ENCODE results near the gene VSTM2L. TPM values are rescaled to one million over a fixed set of nuclear protein-coding genes. Genes with fewer than 3 reads are reported as not detected.

VSTM2L gene
- total RNA-seq, 2 experiments from 2014 or later = 0.17 TPM; not detected in 1

DNA sequence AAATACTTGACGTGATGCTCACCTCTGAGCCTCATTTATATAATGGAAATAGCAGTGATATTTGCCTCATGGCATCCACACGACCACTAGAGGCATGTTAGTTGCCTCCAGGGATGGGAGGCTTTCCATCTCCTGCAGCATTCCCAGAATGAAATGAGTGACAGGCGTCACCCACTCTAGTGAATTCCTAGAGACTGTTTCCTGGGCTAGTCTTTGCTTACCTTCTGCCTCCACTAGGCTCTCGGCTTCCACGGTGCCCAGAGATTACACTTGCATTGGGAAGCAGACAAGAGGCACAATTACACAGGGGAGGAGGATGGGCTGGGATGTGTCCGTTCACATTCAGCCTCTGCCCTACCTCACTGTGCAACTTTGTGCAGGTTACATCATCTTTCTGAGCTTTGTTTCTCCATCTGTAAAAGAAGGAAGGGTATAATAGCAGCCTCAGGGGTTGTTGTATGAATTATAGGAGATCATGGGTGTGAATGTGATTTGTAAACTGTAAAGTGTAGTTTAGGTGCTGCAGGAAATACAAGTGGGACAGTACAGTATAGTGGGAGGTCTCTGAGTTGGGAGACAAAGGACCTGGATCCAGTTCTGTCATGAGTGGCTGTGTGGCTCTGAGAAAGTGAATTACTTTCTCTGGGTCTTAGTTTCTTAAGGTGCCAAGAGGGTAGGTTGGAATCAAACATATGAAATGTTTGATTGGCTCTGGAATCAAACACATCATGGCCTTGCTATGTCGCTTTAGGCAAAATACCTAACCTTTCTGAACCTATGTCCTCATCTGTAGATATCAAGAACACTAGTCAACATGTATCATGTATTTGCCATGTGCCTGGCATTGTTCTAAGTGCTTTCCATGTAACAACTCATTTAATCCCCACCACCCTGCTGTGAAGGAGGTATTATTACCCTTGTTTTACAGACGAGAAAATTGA is 3.6 kb upstream of the VSTM2L start:
- Histone ChIP-seq H3K9me2 (ENCODE audit: insufficient read depth, low read length) (no peaks in the 10 kb centered on the region), H3K27ac (ENCODE audit: low read depth, low read length, poor library complexity, severe bottlenecking) (no peak overlapping the region), H3K4me1 (ENCODE audit: insufficient read depth, low read length, poor library complexity, severe bottlenecking) (no peaks in the 10 kb centered on the region), H3K36me3 (ENCODE audit: insufficient read depth, low read length) (no peaks in the 10 kb centered on the region), H3K4me2 (ENCODE audit: low read length) (no peak overlapping the region), H3K9me3 (ENCODE audit: low read length) (no peaks in the 10 kb centered on the region), H4K20me1 (ENCODE audit: insufficient read depth, low read length) (no peaks in the 10 kb centered on the region), H3K4me3 (ENCODE audit: low read depth, low read length, poor library complexity, severe bottlenecking) (no peak overlapping the region), H3K79me2 (ENCODE audit: insufficient read depth, low read depth, low read length) (no peaks in the 10 kb centered on the region), H2AFZ (ENCODE audit: low read length) (no peak overlapping the region)
- CTCF ChIA-PET (ENCODE audit: unreplicated experiment) = no interaction called here
- POLR2A ChIA-PET = no interaction called here
- DNase-seq (ENCODE audit: low spot score) = no peak
- intact Hi-C loops (cut with micrococcal nuclease; ENCODE audit: unreplicated experiment) = loop anchor here (5.0 kb wide), 1 partner anchor 247 kb away; no protein-coding TSS in a partner anchor
- TF ChIP-seq EZH2phosphoT487 (IDR thresholded peaks at IDR 0.05; ENCODE audit: borderline replicate concordance, low read depth, low read length) = no peak
- TF ChIP-seq, protein P1, sequence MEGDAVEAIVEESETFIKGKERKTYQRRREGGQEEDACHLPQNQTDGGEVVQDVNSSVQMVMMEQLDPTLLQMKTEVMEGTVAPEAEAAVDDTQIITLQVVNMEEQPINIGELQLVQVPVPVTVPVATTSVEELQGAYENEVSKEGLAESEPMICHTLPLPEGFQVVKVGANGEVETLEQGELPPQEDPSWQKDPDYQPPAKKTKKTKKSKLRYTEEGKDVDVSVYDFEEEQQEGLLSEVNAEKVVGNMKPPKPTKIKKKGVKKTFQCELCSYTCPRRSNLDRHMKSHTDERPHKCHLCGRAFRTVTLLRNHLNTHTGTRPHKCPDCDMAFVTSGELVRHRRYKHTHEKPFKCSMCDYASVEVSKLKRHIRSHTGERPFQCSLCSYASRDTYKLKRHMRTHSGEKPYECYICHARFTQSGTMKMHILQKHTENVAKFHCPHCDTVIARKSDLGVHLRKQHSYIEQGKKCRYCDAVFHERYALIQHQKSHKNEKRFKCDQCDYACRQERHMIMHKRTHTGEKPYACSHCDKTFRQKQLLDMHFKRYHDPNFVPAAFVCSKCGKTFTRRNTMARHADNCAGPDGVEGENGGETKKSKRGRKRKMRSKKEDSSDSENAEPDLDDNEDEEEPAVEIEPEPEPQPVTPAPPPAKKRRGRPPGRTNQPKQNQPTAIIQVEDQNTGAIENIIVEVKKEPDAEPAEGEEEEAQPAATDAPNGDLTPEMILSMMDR (conservative IDR thresholded peaks at IDR 0.05; ENCODE audit: low read length) = 0 out of 2 replicates have a peak, but pooled peaks have one; percentile 12
- no TSS peak for BruUV-seq (replicated peaks)

DNA sequence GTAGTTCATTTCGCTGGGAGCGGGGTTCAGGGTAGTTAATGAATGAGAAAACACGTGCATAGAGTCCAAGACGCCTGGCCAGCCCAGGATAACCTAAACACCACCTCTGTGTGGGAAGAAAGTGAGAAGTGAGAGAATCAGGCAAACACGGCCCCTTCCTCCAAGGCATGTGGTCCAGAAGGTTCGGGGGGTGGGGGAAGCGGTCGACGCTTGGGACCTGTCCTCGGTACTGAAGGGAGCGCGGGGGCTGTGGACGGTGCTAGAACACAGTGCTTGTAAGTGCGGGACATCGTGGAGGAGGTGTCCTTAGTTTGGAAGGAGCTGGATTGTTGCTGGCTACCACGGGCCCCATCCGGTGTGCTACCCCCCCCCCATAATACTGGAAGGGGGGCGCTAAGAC is 1.7 kb upstream of the VSTM2L start:
- Histone ChIP-seq H3K9me2 (ENCODE audit: insufficient read depth, low read length) (no peaks in the 10 kb centered on the region), H3K4me1 (ENCODE audit: insufficient read depth, low read length, poor library complexity, severe bottlenecking) (no peaks in the 10 kb centered on the region), H3K79me2 (ENCODE audit: insufficient read depth, low read depth, low read length) (no peaks in the 10 kb centered on the region), H3K36me3 (ENCODE audit: insufficient read depth, low read length) (no peaks in the 10 kb centered on the region), H3K27ac (ENCODE audit: low read depth, low read length, poor library complexity, severe bottlenecking) (no peak overlapping the region), H3K9me3 (ENCODE audit: low read length) (no peaks in the 10 kb centered on the region), H3K4me2 (ENCODE audit: low read length) (no peak overlapping the region), H2AFZ (ENCODE audit: low read length) (no peak overlapping the region), H4K20me1 (ENCODE audit: insufficient read depth, low read length) (no peaks in the 10 kb centered on the region), H3K4me3 (ENCODE audit: low read depth, low read length, poor library complexity, severe bottlenecking) (no peak overlapping the region)
- DNase-seq (ENCODE audit: low spot score) = no peak
- intact Hi-C loops (cut with micrococcal nuclease; ENCODE audit: unreplicated experiment) = no loop called here
- TF ChIP-seq, protein P1 (conservative IDR thresholded peaks at IDR 0.05; ENCODE audit: low read length) = no peak
- TF ChIP-seq EZH2phosphoT487 (IDR thresholded peaks at IDR 0.05; ENCODE audit: borderline replicate concordance, low read depth, low read length) = no peak
- ChIA-PET POLR2A (no interaction called here), CTCF (ENCODE audit: unreplicated experiment) (no interaction called here)
- BruUV-seq (replicated peaks) = no TSS peak

Measured in OCI-LY7 (cell line).